ENCODE results near the gene PCAT7. TPM values are rescaled to one million over a fixed set of nuclear protein-coding genes. Genes with fewer than 3 reads are reported as not detected.

PCAT7 gene
- total and polyA plus RNA-seq, 2 experiments from 2014 or later = not detected

- no peaks in the 10 kb centered on the region for H4K20me1 ChIP-seq (ENCODE audit: insufficient read depth)
- H3K4me2 ChIP-seq (ENCODE audit: unreplicated experiment) = no peak overlapping the region
- no peaks in the 10 kb centered on the region for H3K4me1 ChIP-seq (ENCODE audit: insufficient read depth)
- H3K27me3 ChIP-seq (replicated peaks; ENCODE audit: insufficient read depth) = 0 out of 2 replicates have a peak, but pooled peaks cover 4% of the 10 kb centered on the region
- TF ChIP-seq EZH2phosphoT487 (IDR thresholded peaks at IDR 0.05; ENCODE audit: insufficient read depth, low read depth) (no peak), EZH2 (IDR thresholded peaks at IDR 0.05; ENCODE audit: insufficient read depth, poor library complexity, severe bottlenecking) (no peak)
- H3K4me3 ChIP-seq = no peak overlapping the region
- H2AFZ ChIP-seq = no peak overlapping the region
- no peaks in the 10 kb centered on the region for H3K36me3 ChIP-seq (ENCODE audit: low read depth)
- in situ Hi-C loops (cut with MboI) = no loop called here
- H3K9ac ChIP-seq = no peak overlapping the region
- DNase-seq = no peak
- no peaks in the 10 kb centered on the region for H3F3A ChIP-seq (ENCODE audit: insufficient read depth)
- WGBS, 2 experiments (ENCODE audit: low coverage in 1 of 2, low lambda C conversion rate in 2 of 2, missing lambda C conversion rate in 2 of 2) = 68% methylated on average over 29 of the region's 29 CpGs
- H3K79me2 ChIP-seq (ENCODE audit: insufficient read depth) = no peaks in the 10 kb centered on the region
- no peaks in the 10 kb centered on the region for H3K9me2 ChIP-seq (ENCODE audit: insufficient read depth)
- no peaks in the 10 kb centered on the region for H3K9me3 ChIP-seq (ENCODE audit: low read depth)
- no peak overlapping the region for H3K27ac ChIP-seq
These were observed 1.6 kb upstream of the PCAT7 start for GRCh38 chr9:94553029-94553938.

GRCh38 chr9:94554078-94554438 is 825 bp upstream of the PCAT7 start:
- no peak overlapping the region for H3K27ac ChIP-seq
- H3K4me3 ChIP-seq = no peak overlapping the region
- no peaks in the 10 kb centered on the region for H3F3A ChIP-seq (ENCODE audit: insufficient read depth)
- WGBS, 2 experiments (ENCODE audit: low coverage in 1 of 2, low lambda C conversion rate in 2 of 2, missing lambda C conversion rate in 2 of 2) = 48 to 57% methylated on average over 12 to 16 of the region's 16 CpGs
- H3K9ac ChIP-seq = no peak overlapping the region
- DNase-seq = no peak
- H3K9me3 ChIP-seq (ENCODE audit: low read depth) = no peaks in the 10 kb centered on the region
- no peaks in the 10 kb centered on the region for H3K9me2 ChIP-seq (ENCODE audit: insufficient read depth)
- no peaks in the 10 kb centered on the region for H4K20me1 ChIP-seq (ENCODE audit: insufficient read depth)
- H3K36me3 ChIP-seq (ENCODE audit: low read depth) = no peaks in the 10 kb centered on the region
- peaks cover 4% of the 10 kb centered on the region; the same call in 1 of the 2 replicates for H3K27me3 ChIP-seq (replicated peaks; ENCODE audit: insufficient read depth)
- no peaks in the 10 kb centered on the region for H3K79me2 ChIP-seq (ENCODE audit: insufficient read depth)
- TF ChIP-seq EZH2phosphoT487 (IDR thresholded peaks at IDR 0.05; ENCODE audit: insufficient read depth, low read depth) (no peak), EZH2 (IDR thresholded peaks at IDR 0.05; ENCODE audit: insufficient read depth, poor library complexity, severe bottlenecking) (no peak)
- in situ Hi-C loops (cut with MboI) = no loop called here
- H3K4me1 ChIP-seq (ENCODE audit: insufficient read depth) = no peaks in the 10 kb centered on the region
- H3K4me2 ChIP-seq (ENCODE audit: unreplicated experiment) = no peak overlapping the region
- no peak overlapping the region for H2AFZ ChIP-seq

- no peaks in the 10 kb centered on the region for H3K4me1 ChIP-seq (ENCODE audit: insufficient read depth)
- in situ Hi-C loops (cut with MboI) = no loop called here
- TF ChIP-seq EZH2phosphoT487 (IDR thresholded peaks at IDR 0.05; ENCODE audit: insufficient read depth, low read depth) (no peak), EZH2 (IDR thresholded peaks at IDR 0.05; ENCODE audit: insufficient read depth, poor library complexity, severe bottlenecking) (no peak)
- H3K79me2 ChIP-seq (ENCODE audit: insufficient read depth) = no peaks in the 10 kb centered on the region
- H3K9ac ChIP-seq = no peak overlapping the region
- H3K4me3 ChIP-seq = no peak overlapping the region
- no peak overlapping the region for H3K4me2 ChIP-seq (ENCODE audit: unreplicated experiment)
- H3K27me3 ChIP-seq (replicated peaks; ENCODE audit: insufficient read depth) = no peaks in the 10 kb centered on the region; the same call in 1 of the 2 replicates
- H3F3A ChIP-seq (ENCODE audit: insufficient read depth) = no peaks in the 10 kb centered on the region
- H3K9me2 ChIP-seq (ENCODE audit: insufficient read depth) = no peaks in the 10 kb centered on the region
- H4K20me1 ChIP-seq (ENCODE audit: insufficient read depth) = no peaks in the 10 kb centered on the region
- H3K9me3 ChIP-seq (ENCODE audit: low read depth) = no peaks in the 10 kb centered on the region
- DNase-seq = no peak
- 59 to 62% methylated on average over 4 of the region's 4 CpGs for WGBS, 2 experiments (ENCODE audit: low coverage in 1 of 2, low lambda C conversion rate in 2 of 2, missing lambda C conversion rate in 2 of 2)
- no peaks in the 10 kb centered on the region for H3K36me3 ChIP-seq (ENCODE audit: low read depth)
- H2AFZ ChIP-seq = no peak overlapping the region
- no peak overlapping the region for H3K27ac ChIP-seq
These were observed 2.5 kb downstream of the PCAT7 start for GRCh38 chr9:94557376-94557775.

DNA sequence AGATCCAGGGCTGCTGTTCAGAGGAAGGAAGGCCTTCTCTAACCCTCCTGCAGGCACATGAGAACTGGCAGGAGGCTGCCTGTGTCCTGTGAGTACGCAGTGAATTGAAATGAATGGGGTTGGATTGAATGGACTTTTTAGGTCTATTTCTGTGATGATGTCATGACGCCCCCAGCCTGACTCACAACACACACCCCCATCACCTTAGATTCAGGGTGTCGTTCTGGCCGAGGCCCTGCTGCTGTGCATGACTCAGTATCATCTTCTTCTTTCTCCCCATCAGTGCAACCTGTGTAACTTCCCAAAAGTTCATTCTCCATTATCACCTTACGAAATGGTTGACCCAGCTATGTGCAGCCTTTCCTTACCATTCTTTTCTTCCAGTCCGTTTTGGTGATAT is 5.4 kb downstream of the PCAT7 start:
- Histone ChIP-seq H4K20me1 (ENCODE audit: insufficient read depth) (no peaks in the 10 kb centered on the region), H3K4me2 (ENCODE audit: unreplicated experiment) (no peak overlapping the region), H3F3A (ENCODE audit: insufficient read depth) (no peaks in the 10 kb centered on the region), H3K9ac (no peak overlapping the region), H3K9me3 (ENCODE audit: low read depth) (no peaks in the 10 kb centered on the region), H3K79me2 (ENCODE audit: insufficient read depth) (no peaks in the 10 kb centered on the region), H3K9me2 (ENCODE audit: insufficient read depth) (no peaks in the 10 kb centered on the region), H3K4me3 (no peak overlapping the region), H3K27ac (no peak overlapping the region), H3K4me1 (ENCODE audit: insufficient read depth) (no peaks in the 10 kb centered on the region), H3K27me3 (replicated peaks; ENCODE audit: insufficient read depth) (no peaks in the 10 kb centered on the region; the same call in 1 of the 2 replicates), H3K36me3 (ENCODE audit: low read depth) (no peaks in the 10 kb centered on the region), H2AFZ (no peak overlapping the region)
- 57 to 69% methylated on average over 6 of the region's 6 CpGs for WGBS, 2 experiments (ENCODE audit: low coverage in 1 of 2, low lambda C conversion rate in 2 of 2, missing lambda C conversion rate in 2 of 2)
- TF ChIP-seq EZH2phosphoT487 (IDR thresholded peaks at IDR 0.05; ENCODE audit: insufficient read depth, low read depth) (no peak), EZH2 (IDR thresholded peaks at IDR 0.05; ENCODE audit: insufficient read depth, poor library complexity, severe bottlenecking) (no peak)
- no peak for DNase-seq
- in situ Hi-C loops (cut with MboI) = no loop called here
